ENCODE measurements around the gene FBXO5. TPM values are rescaled to one million over a fixed set of nuclear protein-coding genes. Genes with fewer than 3 reads are reported as not detected.

Gene FBXO5
- total RNA-seq, 1 donor from 2014 or later, result 13.7 TPM

DNA sequence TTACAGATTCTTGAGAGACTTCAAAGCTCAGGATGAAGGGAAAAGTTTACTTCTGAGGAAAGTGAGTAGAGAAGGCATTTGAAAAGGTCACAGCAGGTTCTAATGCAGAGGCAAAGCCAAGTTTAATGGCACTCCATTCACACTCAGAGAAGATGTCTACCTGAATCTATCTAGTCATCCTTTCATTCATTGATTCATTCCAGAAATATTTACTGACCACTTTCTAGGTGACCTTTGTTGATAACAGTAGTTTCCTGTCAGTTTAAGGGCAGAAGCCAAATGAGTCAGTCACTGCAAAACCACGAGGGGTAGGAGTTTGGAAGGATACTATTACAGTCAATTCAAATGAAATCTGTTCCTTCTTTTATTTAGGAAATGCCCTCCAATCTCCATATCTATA lies 30.8 kb downstream of the FBXO5 start:
- no peak for DNase-seq (ENCODE audit: low spot score)

DNA sequence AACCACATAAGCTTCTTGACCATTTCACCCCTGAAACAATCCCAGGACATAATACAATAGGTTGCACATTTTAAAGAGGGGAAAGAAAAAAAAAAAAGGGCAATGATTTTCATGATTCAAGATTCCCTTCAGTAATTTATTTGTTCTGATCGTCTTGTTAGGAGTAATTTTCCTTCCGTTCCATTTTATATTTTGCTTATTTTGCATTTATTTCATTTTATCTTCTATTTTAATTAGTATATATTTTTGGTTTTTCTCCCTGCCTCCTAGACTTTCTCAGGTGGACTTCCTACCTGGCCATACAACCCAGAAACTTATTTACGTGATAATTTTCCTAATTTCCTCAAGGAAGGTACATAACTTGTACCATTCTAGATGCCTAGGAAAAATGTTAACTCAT lies 32.6 kb downstream of the FBXO5 start:
- no peak for DNase-seq (ENCODE audit: low spot score)

DNA sequence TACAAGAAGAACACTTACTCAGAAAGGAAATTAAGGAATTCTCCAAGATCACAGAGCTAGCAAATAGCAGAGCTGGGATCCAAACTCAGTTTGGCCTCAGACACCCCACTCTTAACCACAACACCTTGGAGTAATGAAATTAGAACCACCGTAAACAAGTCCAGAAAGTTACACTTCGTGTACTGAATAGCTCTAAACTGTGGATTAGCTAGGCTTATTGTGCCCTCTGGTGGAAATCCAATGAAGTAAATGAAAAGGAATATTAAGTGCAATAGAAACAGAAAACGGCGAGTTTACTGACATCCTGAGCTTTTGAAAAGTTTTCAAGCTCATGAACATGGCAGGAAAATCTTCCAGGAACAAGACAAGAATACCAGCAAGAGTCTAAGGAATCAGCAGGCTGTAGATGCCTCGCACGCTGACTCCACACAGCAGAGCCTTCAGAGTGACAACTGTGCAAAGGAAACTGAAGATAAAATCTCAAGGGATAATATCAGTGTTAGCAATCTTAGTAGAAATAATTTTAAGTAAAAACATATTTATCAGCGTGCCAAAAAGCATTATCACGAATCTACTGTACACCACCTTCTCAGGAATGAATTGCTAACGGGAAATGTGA lies 34.6 kb downstream of the FBXO5 start:
- DNase-seq (ENCODE audit: low spot score), result peak; percentile 44

GRCh38 chr6:152946995-152947394 lies 35.8 kb downstream of the FBXO5 start:
- DNase-seq (ENCODE audit: low spot score), result no peak

GRCh38 chr6:152946484-152946883 lies 36.4 kb downstream of the FBXO5 start:
- no peak for DNase-seq (ENCODE audit: low spot score)

DNA sequence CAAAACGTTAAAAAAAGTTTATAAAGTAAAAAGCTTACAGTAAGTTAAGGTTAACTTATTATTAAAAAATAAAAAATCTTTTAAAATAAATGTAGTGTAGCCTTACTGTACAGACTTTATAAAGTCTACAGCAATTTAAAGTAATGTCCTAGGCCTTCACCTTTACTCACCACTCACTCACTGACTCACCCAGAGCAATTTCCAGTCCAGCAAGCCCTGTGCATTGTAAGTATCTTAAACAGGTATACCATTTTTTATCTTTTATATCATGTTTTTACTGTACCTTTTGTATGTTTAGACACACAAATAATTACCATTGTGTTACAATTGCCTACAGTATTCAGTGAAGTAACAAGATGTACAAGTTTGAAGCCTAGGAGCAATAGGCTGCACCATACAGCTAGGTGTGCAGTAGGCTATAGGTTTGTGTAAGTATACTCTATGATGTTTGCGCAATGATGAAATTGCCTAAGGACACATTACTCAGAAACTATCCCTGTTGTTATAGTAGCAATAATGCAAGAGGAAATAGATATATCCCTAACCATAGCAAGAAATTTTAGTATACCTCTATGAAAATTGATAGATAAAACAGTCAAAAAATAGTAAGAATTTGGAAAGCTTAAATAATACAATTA lies 39.5 kb downstream of the FBXO5 start:
- no peak for DNase-seq (ENCODE audit: low spot score)

GRCh38 chr6:152942319-152942869 lies 40.4 kb downstream of the FBXO5 start:
- no peak for DNase-seq (ENCODE audit: low spot score)

DNA sequence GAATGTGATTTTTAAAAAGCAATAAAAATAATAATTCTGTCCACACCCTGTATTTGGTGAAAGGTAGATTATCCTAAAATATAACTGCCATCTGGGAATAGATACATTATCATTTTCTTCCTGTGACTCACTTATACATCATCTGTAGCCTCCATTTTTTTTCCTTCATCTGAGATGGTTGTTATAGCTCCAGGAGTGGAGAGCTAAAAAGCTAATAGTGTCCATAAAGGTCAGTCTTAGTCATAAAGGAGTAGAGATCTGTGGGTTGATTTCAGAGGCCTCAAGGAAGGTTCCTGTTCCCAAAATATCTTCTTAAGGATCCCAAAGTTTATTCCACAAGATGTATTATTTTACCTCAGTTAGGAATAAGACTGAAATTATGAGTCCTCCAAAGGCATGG lies 41.1 kb downstream of the FBXO5 start:
- DNase-seq (ENCODE audit: low spot score), result no peak

GRCh38 chr6:152932865-152933264 lies 50.0 kb downstream of the FBXO5 start:
- DNase-seq (ENCODE audit: low spot score), result no peak

DNA sequence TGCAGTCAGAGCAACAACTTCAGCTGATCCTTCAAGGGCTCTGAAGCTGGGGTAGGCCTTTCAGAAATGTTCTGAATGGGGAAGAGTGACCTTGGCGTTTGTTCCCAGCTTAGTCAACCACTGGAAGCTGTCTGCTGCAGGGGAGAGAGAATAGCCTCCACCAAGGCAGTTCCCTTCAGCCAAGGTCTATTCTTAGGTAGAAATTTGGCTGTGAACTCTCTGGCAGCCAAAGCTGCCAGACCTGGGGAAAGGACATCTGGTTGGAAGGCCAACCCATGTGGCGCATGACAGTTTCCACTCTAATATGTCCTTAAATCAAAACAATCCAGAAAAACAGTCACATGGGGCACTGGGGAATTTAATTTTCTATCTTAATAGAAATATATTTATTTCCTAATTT lies 60.1 kb downstream of the FBXO5 start:
- DNase-seq (ENCODE audit: low spot score), result no peak

Other genes with a start within 250 kb of the FBXO5 start
- 5.3 TPM for gene VIP, start 232.2 kb downstream of the FBXO5 start, total RNA-seq (ENCODE audit: insufficient read depth, low replicate concordance)
- 23.1 TPM for gene MTRF1L, start 19.7 kb upstream of the FBXO5 start, total RNA-seq (ENCODE audit: insufficient read depth, low replicate concordance)
- 6.7 TPM for gene RGS17, start 148.2 kb upstream of the FBXO5 start, total RNA-seq (ENCODE audit: insufficient read depth, low replicate concordance)

All from umbilical cord (tissue), 2 donors.